Gastrocnemius medialis (tissue), 4 donors: ENCODE data around the gene HMCN2. TPM values are rescaled to one million over a fixed set of nuclear protein-coding genes. Genes with fewer than 3 reads are reported as not detected.

ENCODE experiments used
- ATAC-seq, 2 donors: fragments of 150-250 bp; one replicate each; pipeline ENCODE4 v1.9.1; 2016
- DNase-seq, 2 donors: peaks; one replicate each; pipeline ENCODE4 v3.0.0-alpha.2; 2019
- H3K27ac ChIP-seq, 4 donors: fragments of 200-600 bp; sonication (generic); 1 replicate in 1 of 4; 2 replicates in 3 of 4; pipeline ENCODE4 v1.5.1; 2016 to 2018; ENCODE audit warnings: mild to moderate bottlenecking in 2 of 4, moderate library complexity in 1 of 4
- H3K27me3 ChIP-seq, 3 donors: fragments of 200-600 bp; sonication (generic) in 2 of 3; 1 replicate in 1 of 3; 2 replicates in 2 of 3; pipeline versions ENCODE4 v1.5.1 to v1.6.0; 2016 to 2019; ENCODE audit warnings: mild to moderate bottlenecking in 1 of 3, moderate library complexity in 1 of 3
- H3K36me3 ChIP-seq, 2 donors: fragments of 200-600 bp; sonication (generic) in 1 of 2; one replicate each; pipeline ENCODE4 v1.5.1; 2017 to 2018
- H3K4me1 ChIP-seq, 2 donors: fragments of 200-600 bp; sonication (generic) in 1 of 2; one replicate each; pipeline ENCODE4 v1.5.1; 2016 to 2017; ENCODE audit warnings: mild to moderate bottlenecking in 2 of 2
- H3K4me3 ChIP-seq, 4 donors: fragments of 200-600 bp; sonication (generic) in 3 of 4; 1 replicate in 1 of 4; 2 replicates in 3 of 4; pipeline ENCODE4 v1.5.1; 2016 to 2019; ENCODE audit warnings: mild to moderate bottlenecking in 2 of 4
- H3K9me3 ChIP-seq, 3 donors: fragments of 200-600 bp; sonication (generic) in 2 of 3; 1 replicate in 1 of 3; 2 replicates in 2 of 3; pipeline ENCODE4 v1.5.1; 2016 to 2019
- CTCF ChIP-seq, 5 experiments: fragments of 450-650 bp in 3 of 5; fragments of 200-600 bp in 2 of 5; sonication (generic) in 2 of 5; IDR thresholded peaks in 4 of 5; conservative IDR thresholded peaks in 1 of 5; 1 replicate in 4 of 5; 2 replicates in 1 of 5; pipeline ENCODE4 v1.5.1; 2016 to 2019; ENCODE audit warnings: antibody characterized with exemption in 5 of 5, mild to moderate bottlenecking in 3 of 5, moderate library complexity in 3 of 5
- POLR2A ChIP-seq, 2 donors: fragments of 450-650 bp; IDR thresholded peaks; one replicate each; pipeline ENCODE4 v1.6.1; 2017; ENCODE audit warnings: antibody characterized with exemption in 2 of 2, mild to moderate bottlenecking in 2 of 2, moderate library complexity in 2 of 2
- in situ Hi-C, 4 donors: fragments of 200-750 bp; cut with MboI; loops; one replicate each; pipeline versions ENCODE4 v1.15.0 to v1.8.0; 2017; ENCODE audit warnings: low sequenced_read_pairs in 4 of 4
- intact Hi-C: fragments of 100-400 bp; cut with DNase I; formaldehyde crosslinking; loops from one replicate; pipeline ENCODE4 v1.15.1; 2023; ENCODE audit warnings: low total_unique reads
- total RNA-seq, 4 donors: library from RNA; depleted of rRNA; stranded (reverse); fragments of >200 nt; gene quantifications; one replicate each; pipeline versions ENCODE4 v1.1.0 to v1.2.3, GENCODE V29; 2016

Gene HMCN2
- total RNA-seq, 4 donors from 2014 or later, result 1.9 to 8.5 (median 7.7) TPM

- ATAC-seq (no peak), DNase-seq (no peak)
- Histone ChIP-seq H3K27me3 (no peaks in the 10 kb centered on the region), H3K9me3 (no peaks in the 10 kb centered on the region), H3K27ac (no peak overlapping the region), H3K4me3 (no peak overlapping the region), H3K4me1 (no peaks in the 10 kb centered on the region), H3K36me3 (no peaks in the 10 kb centered on the region)
- TF ChIP-seq CTCF (IDR thresholded peaks at IDR 0.05 in 4 of 5, conservative IDR thresholded peaks at IDR 0.05 in 1 of 5) (no peak), POLR2A (IDR thresholded peaks at IDR 0.05) (no peak)
- in situ Hi-C loops (no loop called here), intact Hi-C loops (no loop called here)
These were observed 113.5 kb downstream of the HMCN2 start for GRCh38 chr9:130378875-130379648.

- in situ Hi-C loops, result no loop called here
- intact Hi-C loops, result no loop called here
- ATAC-seq, result no peak
- DNase-seq, result no peak
- Histone ChIP-seq H3K36me3 (no peaks in the 10 kb centered on the region), H3K4me1 (no peaks in the 10 kb centered on the region), H3K9me3 (no peaks in the 10 kb centered on the region), H3K27me3 (no peaks in the 10 kb centered on the region), H3K27ac (no peak overlapping the region), H3K4me3 (no peak overlapping the region)
- no peak for TF ChIP-seq POLR2A (IDR thresholded peaks at IDR 0.05)
- TF ChIP-seq CTCF (IDR thresholded peaks at IDR 0.05 in 4 of 5, conservative IDR thresholded peaks at IDR 0.05 in 1 of 5), result no peak
These were observed 114.0 kb downstream of the HMCN2 start for GRCh38 chr9:130379649-130379970.

- Histone ChIP-seq H3K4me3 (no peak overlapping the region), H3K36me3 (no peaks in the 10 kb centered on the region), H3K27me3 (no peaks in the 10 kb centered on the region), H3K9me3 (no peaks in the 10 kb centered on the region), H3K4me1 (no peaks in the 10 kb centered on the region), H3K27ac (no peak overlapping the region)
- TF ChIP-seq CTCF (IDR thresholded peaks at IDR 0.05 in 4 of 5, conservative IDR thresholded peaks at IDR 0.05 in 1 of 5) (no peak), POLR2A (IDR thresholded peaks at IDR 0.05) (no peak)
- in situ Hi-C loops, result no loop called here
- ATAC-seq (no peak), DNase-seq (no peak)
- intact Hi-C loops, result no loop called here
These were observed 115.4 kb downstream of the HMCN2 start for GRCh38 chr9:130380920-130381469.

GRCh38 chr9:130381660-130382059 is 116.1 kb downstream of the HMCN2 start:
- ATAC-seq, result no peak
- H3K36me3 ChIP-seq, result no peaks in the 10 kb centered on the region
- DNase-seq, result no peak
- H3K4me3 ChIP-seq, result no peak overlapping the region
- in situ Hi-C loops, result no loop called here
- H3K4me1 ChIP-seq, result no peaks in the 10 kb centered on the region
- TF ChIP-seq POLR2A (IDR thresholded peaks at IDR 0.05) (no peak), CTCF (IDR thresholded peaks at IDR 0.05 in 4 of 5, conservative IDR thresholded peaks at IDR 0.05 in 1 of 5) (no peak)
- H3K27me3 ChIP-seq, result no peaks in the 10 kb centered on the region
- H3K9me3 ChIP-seq, result no peaks in the 10 kb centered on the region
- H3K27ac ChIP-seq, result no peak overlapping the region
- intact Hi-C loops, result no loop called here
